Neural cell (in vitro differentiated cells): ENCODE data around the gene TMEM196. TPM values are rescaled to one million over a fixed set of nuclear protein-coding genes. Genes with fewer than 3 reads are reported as not detected.

Experiments
- H2AFZ ChIP-seq: fragments of 200-600, 300-800 bp; sonication (generic), shearing (Covaris generic); 2 replicates; pipeline ENCODE4 v1.6.0; 2014; ENCODE audit warnings: low read depth, mild to moderate bottlenecking, antibody characterized with exemption, low read length, moderate library complexity
- H3F3A ChIP-seq: fragments of 200-600 bp; shearing (Covaris generic); 2 replicates; pipeline ENCODE4 v1.6.1; 2016; ENCODE audit warnings: mild to moderate bottlenecking, moderate library complexity, mixed read lengths, antibody characterized with exemption, low read length; ENCODE audit not compliant: insufficient read depth, poor library complexity, severe bottlenecking
- H3K27ac ChIP-seq: fragments of 200-600, 300-800 bp; sonication (generic), shearing (Covaris generic); 2 replicates; pipeline ENCODE4 v1.5.1; 2014; ENCODE audit warnings: mild to moderate bottlenecking, low read length, moderate library complexity
- H3K27me3 ChIP-seq: fragments of 300-800, 200-600 bp; sonication (generic), shearing (Covaris generic); 2 replicates; pipeline ENCODE4 v1.6.0; 2014; ENCODE audit warnings: mild to moderate bottlenecking, low read depth, low read length, moderate library complexity; ENCODE audit not compliant: insufficient read depth
- H3K36me3 ChIP-seq: fragments of 300-800, 200-600 bp; sonication (generic), shearing (Covaris generic); 2 replicates; pipeline ENCODE4 v1.5.1; 2014; ENCODE audit warnings: mild to moderate bottlenecking, antibody characterized with exemption, low read length, moderate library complexity; ENCODE audit not compliant: insufficient read depth
- H3K4me2 ChIP-seq: fragments of 300-800, 200-600 bp; sonication (generic), shearing (Covaris generic); 2 replicates; pipeline ENCODE4 v1.6.0; 2014; ENCODE audit warnings: mild to moderate bottlenecking, low read length
- H3K4me3 ChIP-seq: fragments of 300-800, 200-600 bp; sonication (generic), shearing (Covaris generic); 2 replicates; pipeline ENCODE4 v1.5.1; 2014; ENCODE audit warnings: mild to moderate bottlenecking, low read length, moderate library complexity
- H3K79me2 ChIP-seq: fragments of 200-600 bp; shearing (Covaris generic); replicated peaks from 2 replicates; pipeline ENCODE4 v1.6.0; 2014; ENCODE audit warnings: mild to moderate bottlenecking, low read length, moderate library complexity; ENCODE audit not compliant: insufficient read depth
- H3K9ac ChIP-seq: fragments of 300-800, 200-600 bp; sonication (generic), shearing (Covaris generic); 2 replicates; pipeline ENCODE4 v1.6.1; 2016; ENCODE audit warnings: mild to moderate bottlenecking, low read length, mixed read lengths
- H3K9me2 ChIP-seq: fragments of 200-600 bp; shearing (Covaris generic); 2 replicates; pipeline ENCODE4 v1.6.1; 2016; ENCODE audit warnings: mild to moderate bottlenecking, low read length, mixed read lengths; ENCODE audit not compliant: insufficient read depth
- H3K9me3 ChIP-seq: fragments of 200-600, 300-800 bp; sonication (generic), shearing (Covaris generic); 2 replicates; pipeline ENCODE4 v1.6.1; 2016; ENCODE audit warnings: mild to moderate bottlenecking, mixed run types, low read length, moderate library complexity, mixed read lengths
- H4K20me1 ChIP-seq: fragments of 200-600 bp; shearing (Covaris generic); 2 replicates; pipeline ENCODE4 v1.6.1; 2016; ENCODE audit warnings: mild to moderate bottlenecking, mixed run types; ENCODE audit not compliant: insufficient read depth
- CTCF ChIP-seq: fragments of 450-650 bp; IDR thresholded peaks from 2 replicates; pipeline ENCODE4 v1.5.1; 2014; ENCODE audit warnings: antibody characterized with exemption, mild to moderate bottlenecking, moderate library complexity; ENCODE audit not compliant: poor library complexity, severe bottlenecking
- EP300 ChIP-seq: fragments of 450-650 bp; conservative IDR thresholded peaks from 2 replicates; pipeline ENCODE4 v1.6.1; 2014; ENCODE audit warnings: antibody characterized with exemption, mild to moderate bottlenecking, moderate library complexity; ENCODE audit not compliant: poor library complexity, severe bottlenecking
- EZH2 ChIP-seq: fragments of 200-600, 300-800 bp; shearing (Covaris generic), sonication (generic); IDR thresholded peaks from 2 replicates; pipeline ENCODE4 v1.6.1; 2014; ENCODE audit warnings: antibody characterized with exemption, low read length, borderline replicate concordance, mild to moderate bottlenecking; ENCODE audit not compliant: insufficient read depth, poor library complexity, severe bottlenecking
- MXI1 ChIP-seq: fragments of 450-650 bp; conservative IDR thresholded peaks from 2 replicates; pipeline ENCODE4 v1.6.1; 2014; ENCODE audit warnings: antibody characterized with exemption, mild to moderate bottlenecking; ENCODE audit not compliant: poor library complexity, severe bottlenecking
- POLR2AphosphoS5 ChIP-seq: IDR thresholded peaks from 2 replicates; pipeline ENCODE4 v1.6.1; 2012
- RAD21 ChIP-seq: fragments of 450-650 bp; conservative IDR thresholded peaks from 2 replicates; pipeline ENCODE4 v1.6.1; 2014; ENCODE audit warnings: antibody characterized with exemption, mild to moderate bottlenecking, moderate library complexity
- REST ChIP-seq: IDR thresholded peaks from 2 replicates; pipeline ENCODE4 v1.6.1; 2012; ENCODE audit warnings: borderline replicate concordance
- SMC3 ChIP-seq: fragments of 450-650 bp; conservative IDR thresholded peaks from 2 replicates; pipeline ENCODE4 v1.6.1; 2014; ENCODE audit warnings: antibody characterized with exemption, mild to moderate bottlenecking, moderate library complexity; ENCODE audit not compliant: poor library complexity
- TAF1 ChIP-seq: IDR thresholded peaks from 2 replicates; pipeline ENCODE4 v1.6.1; 2012; ENCODE audit warnings: low read depth
- polyA plus RNA-seq: library from polyadenylated mRNA; depleted of rRNA; stranded (reverse); fragments of >200 nt; gene quantifications from 2 replicates; pipeline ENCODE4 v1.2.3, GENCODE V29; 2014
- small RNA-seq, 3 experiments: library from RNA; depleted of rRNA; stranded (forward); fragments of <200 nt; gene quantifications; one replicate each; pipeline ENCODE3, GENCODE V24; 2012

TMEM196 gene
- polyA plus RNA-seq, 1 donor from 2014 or later = 35.7 TPM

- Histone ChIP-seq H3K4me2 (no peak overlapping the region), H3K36me3 (no peaks in the 10 kb centered on the region), H3K9me3 (no peaks in the 10 kb centered on the region), H3K79me2 (no peaks in the 10 kb centered on the region), H3K9me2 (no peaks in the 10 kb centered on the region), H3K4me3 (no peak overlapping the region), H3K27ac (no peak overlapping the region), H2AFZ (no peak overlapping the region), H3K27me3 (no peaks in the 10 kb centered on the region), H4K20me1 (no peaks in the 10 kb centered on the region), H3K9ac (no peak overlapping the region), H3F3A (no peaks in the 10 kb centered on the region)
- no peak for TF ChIP-seq POLR2AphosphoS5
- no peak for TF ChIP-seq TAF1
- no peak for TF ChIP-seq EZH2
- no peak for TF ChIP-seq MXI1
- no peak for TF ChIP-seq EP300
- TF ChIP-seq REST = no peak
- no peak for TF ChIP-seq CTCF
- no peak for TF ChIP-seq SMC3
- no peak for TF ChIP-seq RAD21
Measured at GRCh38 chr7:19670806-19671205, 102.6 kb downstream of the TMEM196 start.

Small RNA genes within 50 kb of the gene (small RNA-seq; reads per million reads assigned to genes)
- 0.57 to 6.0 (median 3.0) reads per million in 3 experiments for gene MIR3146

Other genes with a start within 250 kb of the TMEM196 start
- gene POLR1F, start 64.6 kb downstream of the TMEM196 start, polyA plus RNA-seq = 8.7 and 11.9 TPM in 2 replicates